ENCODE results near the gene HLA-DMA. TPM values are rescaled to one million over a fixed set of nuclear protein-coding genes. Genes with fewer than 3 reads are reported as not detected.

The HLA-DMA gene
- total RNA-seq, 2 donors from 2014 or later: 15.8 to 26.7 TPM

- 87 to 91% methylated on average over 9 of the region's 9 CpGs for WGBS, 2 donors
- DNase-seq (no peak), ATAC-seq (no peak)
- H3K4me3 ChIP-seq: no peak overlapping the region
- no peaks in the 10 kb centered on the region for H3K9me3 ChIP-seq
- H3K27me3 ChIP-seq: no peaks in the 10 kb centered on the region
- no peak for TF ChIP-seq POLR2A (IDR thresholded peaks at IDR 0.05)
- TF ChIP-seq CTCF (IDR thresholded peaks at IDR 0.05): no peak
- no peaks in the 10 kb centered on the region for H3K36me3 ChIP-seq (replicated peaks in 1 of 2; ENCODE audit: insufficient read depth in 1 of 2, low read depth in 2 of 2)
- intact Hi-C loops (cut with DNase I): no loop called here
- no peak overlapping the region for H3K27ac ChIP-seq
- H3K4me1 ChIP-seq: no peaks in the 10 kb centered on the region
These were observed 40.6 kb upstream of the HLA-DMA start for GRCh38 chr6:32993363-32993973.

- TF ChIP-seq CTCF (IDR thresholded peaks at IDR 0.05) (no peak), POLR2A (IDR thresholded peaks at IDR 0.05) (no peak)
- no peaks in the 10 kb centered on the region for H3K9me3 ChIP-seq
- no peaks in the 10 kb centered on the region for H3K27me3 ChIP-seq
- WGBS, 2 donors: 46 to 58% methylated on average over 4 of the region's 4 CpGs
- no peaks in the 10 kb centered on the region for H3K4me1 ChIP-seq
- no peaks in the 10 kb centered on the region for H3K36me3 ChIP-seq (replicated peaks in 1 of 2; ENCODE audit: insufficient read depth in 1 of 2, low read depth in 2 of 2)
- DNase-seq: no peak
- no peak overlapping the region for H3K27ac ChIP-seq
- no peak for ATAC-seq
- no peak overlapping the region for H3K4me3 ChIP-seq
- intact Hi-C loops (cut with DNase I): no loop called here
These were observed 39.1 kb upstream of the HLA-DMA start for GRCh38 chr6:32991972-32992371.

- Histone ChIP-seq H3K36me3 (replicated peaks in 1 of 2; ENCODE audit: insufficient read depth in 1 of 2, low read depth in 2 of 2) (no peaks in the 10 kb centered on the region), H3K27me3 (no peaks in the 10 kb centered on the region), H3K4me1 (peaks cover 6% of the 10 kb centered on the region), H3K4me3 (no peak overlapping the region), H3K9me3 (no peaks in the 10 kb centered on the region), H3K27ac (no peak overlapping the region)
- ATAC-seq (no peak), DNase-seq (no peak)
- intact Hi-C loops (cut with DNase I): loop anchor here (5.0 to 10.0 kb wide), 2 partner anchors 52 to 105 kb away; no protein-coding TSS in a partner anchor
- TF ChIP-seq CTCF (IDR thresholded peaks at IDR 0.05) (no peak), POLR2A (IDR thresholded peaks at IDR 0.05) (no peak)
- WGBS, 2 donors: 81 to 96% methylated on average over 1 of the region's 1 CpG
These were observed 36.5 kb upstream of the HLA-DMA start for GRCh38 chr6:32989368-32989767.

- intact Hi-C loops (cut with DNase I): loop anchor here (5.0 to 10.0 kb wide), 2 partner anchors 48 to 100 kb away; no protein-coding TSS in a partner anchor
- peak; percentile 96 to 98 (median 97) for DNase-seq
- 11 to 12% methylated on average over 9 of the region's 9 CpGs for WGBS, 2 donors
These were observed 31.9 kb upstream of the HLA-DMA start for GRCh38 chr6:32984622-32985389.

More at GRCh38 chr6:32984622-32985389, 31.9 kb upstream of the HLA-DMA start:
- no peak overlapping the region for H3K4me3 ChIP-seq
- H3K4me1 ChIP-seq: peaks cover 43% of the 10 kb centered on the region
- H3K9me3 ChIP-seq: no peaks in the 10 kb centered on the region
- TF ChIP-seq POLR2A (IDR thresholded peaks at IDR 0.05): peak in 2 of 3 donors; percentile 7 to 15
- TF ChIP-seq CTCF (IDR thresholded peaks at IDR 0.05): peak; percentile 79 to 96 (median 94)
- peaks cover 11 to 13% of the 10 kb centered on the region in 2 donors for H3K36me3 ChIP-seq (replicated peaks in 1 of 2; ENCODE audit: insufficient read depth in 1 of 2, low read depth in 2 of 2)
- H3K27ac ChIP-seq: peak overlapping the region in 2 of 4 donors; percentile 39 to 53
- H3K27me3 ChIP-seq: no peaks in the 10 kb centered on the region
- peak; percentile 93 for ATAC-seq

Data from body of pancreas (tissue), 4 donors.